IPS-18c (cell line): Measurements from ENCODE around the gene FGD1.

ENCODE experiments used
- H3K4me3 ChIP-seq: 2 replicates; pipeline ENCODE4 v1.7.0; 2013; ENCODE audit warnings: low read depth, mild to moderate bottlenecking, low read length, moderate library complexity; ENCODE audit not compliant: insufficient read depth
- H3K9me3 ChIP-seq: one replicate; pipeline ENCODE4 v1.6.1; 2013; ENCODE audit warnings: mild to moderate bottlenecking, low read length, moderate library complexity; ENCODE audit not compliant: control insufficient read depth, insufficient read depth

FGD1 gene

DNA sequence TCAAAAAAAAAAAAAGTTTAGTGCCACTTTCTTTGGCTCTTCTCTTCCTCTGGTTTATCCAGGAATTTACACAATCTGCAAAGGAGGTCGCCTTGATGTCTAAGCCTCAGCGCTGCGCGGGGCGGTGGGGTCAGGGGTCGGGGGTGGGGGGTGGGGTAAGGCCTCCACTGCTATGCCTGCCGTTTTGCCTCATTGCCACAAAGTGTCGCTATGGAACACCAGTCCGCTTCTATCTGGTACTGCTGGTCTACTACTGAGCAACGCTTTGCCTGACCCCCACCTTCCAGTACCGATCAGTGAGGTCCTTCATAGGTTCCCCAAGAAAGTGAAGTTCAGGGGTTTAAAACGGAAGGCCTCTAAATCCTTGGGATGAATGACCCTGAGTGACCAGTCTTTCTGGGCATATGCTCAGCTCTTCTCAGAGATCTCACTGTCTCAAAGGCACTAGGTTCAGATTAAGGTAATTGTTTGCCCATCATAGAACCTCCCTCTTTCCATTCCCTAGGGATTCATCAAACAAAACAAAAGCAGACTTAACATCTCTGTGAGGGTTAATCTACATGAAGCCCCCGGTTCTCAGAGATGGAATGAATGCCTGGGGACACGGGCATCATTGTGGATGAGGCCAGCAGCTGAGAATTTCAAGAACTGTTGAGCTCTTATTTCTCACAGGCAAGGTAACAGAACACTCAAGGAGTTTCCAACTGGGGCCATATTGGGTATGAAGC lies 72.7 kb downstream of the FGD1 start:
- Histone ChIP-seq H3K4me3 (no peak overlapping the region), H3K9me3 (peaks cover 11% of the 10 kb centered on the region)

DNA sequence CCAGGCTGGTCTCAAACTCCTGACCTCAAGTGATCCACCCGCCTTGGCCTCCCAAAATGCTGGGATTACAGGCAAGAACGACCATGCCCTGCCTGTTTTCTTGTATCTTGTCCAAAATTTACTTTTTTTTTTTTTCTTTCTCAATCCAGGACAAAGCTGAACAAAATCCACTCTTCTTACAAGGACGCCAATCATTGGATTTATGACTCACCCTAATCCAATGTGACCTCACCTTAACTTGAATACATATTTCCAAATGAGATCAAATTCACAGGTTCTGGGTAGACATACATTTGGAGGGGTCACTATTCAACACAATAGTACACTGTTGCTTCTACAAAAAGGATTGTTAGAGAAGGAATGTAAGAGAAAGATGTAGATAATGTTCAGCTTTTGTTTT lies 73.9 kb downstream of the FGD1 start:
- Histone ChIP-seq H3K9me3 (peaks cover 11% of the 10 kb centered on the region), H3K4me3 (no peak overlapping the region)

DNA sequence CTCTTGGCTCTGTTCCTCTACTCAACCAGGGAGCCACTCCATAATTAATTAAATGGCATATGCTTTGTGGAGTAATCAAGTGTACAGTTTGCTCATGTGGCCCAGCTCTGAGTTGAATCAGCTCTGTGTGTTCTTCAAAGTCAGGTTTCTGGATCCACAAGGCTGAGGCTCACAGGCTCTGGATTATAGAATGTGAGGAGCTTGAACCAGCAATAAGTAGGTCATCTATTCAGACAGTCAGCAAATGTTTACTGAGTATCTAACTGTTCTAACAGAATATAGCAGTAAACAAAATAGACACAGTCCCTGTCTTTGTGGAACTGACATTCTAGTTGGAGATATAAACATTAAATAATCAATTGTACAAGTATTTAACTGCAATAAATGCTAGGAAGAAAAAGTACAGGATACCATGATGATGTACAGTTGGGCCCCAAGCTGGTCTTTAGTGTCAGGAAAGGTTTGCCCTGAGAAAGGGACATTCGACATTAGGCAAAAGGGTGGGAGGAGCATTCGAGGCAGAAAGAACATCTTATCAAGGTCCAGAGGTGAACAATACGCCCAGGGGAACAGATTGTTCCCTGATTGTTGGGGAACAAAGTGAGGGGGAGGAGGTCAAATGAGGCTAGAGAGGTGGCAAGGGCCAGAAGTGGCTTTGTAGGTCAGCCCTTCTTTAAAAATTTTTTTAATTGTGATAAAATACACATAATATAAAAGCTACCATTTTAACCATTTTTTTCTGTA lies 76.3 kb downstream of the FGD1 start:
- Histone ChIP-seq H3K4me3 (no peak overlapping the region), H3K9me3 (peaks cover 9% of the 10 kb centered on the region)

DNA sequence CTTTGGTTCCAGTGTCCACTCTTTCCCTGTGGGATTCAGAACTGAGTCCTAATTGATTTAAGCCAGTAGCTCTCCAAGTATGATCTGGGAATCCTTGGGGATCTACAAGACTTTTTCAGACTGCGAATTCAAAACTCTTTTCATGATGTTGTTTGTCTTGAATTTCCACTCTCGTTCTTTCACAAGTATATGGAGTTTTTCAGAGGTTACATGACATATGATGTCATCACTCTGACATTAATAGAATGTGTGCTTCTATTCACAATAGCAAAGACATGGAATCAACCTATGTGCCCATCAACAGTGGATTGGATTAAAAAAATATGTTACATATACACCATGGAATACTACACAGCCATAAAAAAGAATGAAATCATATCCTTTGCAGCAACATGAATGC lies 79.1 kb downstream of the FGD1 start:
- no peak overlapping the region for H3K4me3 ChIP-seq
- H3K9me3 ChIP-seq: peaks cover 5% of the 10 kb centered on the region

DNA sequence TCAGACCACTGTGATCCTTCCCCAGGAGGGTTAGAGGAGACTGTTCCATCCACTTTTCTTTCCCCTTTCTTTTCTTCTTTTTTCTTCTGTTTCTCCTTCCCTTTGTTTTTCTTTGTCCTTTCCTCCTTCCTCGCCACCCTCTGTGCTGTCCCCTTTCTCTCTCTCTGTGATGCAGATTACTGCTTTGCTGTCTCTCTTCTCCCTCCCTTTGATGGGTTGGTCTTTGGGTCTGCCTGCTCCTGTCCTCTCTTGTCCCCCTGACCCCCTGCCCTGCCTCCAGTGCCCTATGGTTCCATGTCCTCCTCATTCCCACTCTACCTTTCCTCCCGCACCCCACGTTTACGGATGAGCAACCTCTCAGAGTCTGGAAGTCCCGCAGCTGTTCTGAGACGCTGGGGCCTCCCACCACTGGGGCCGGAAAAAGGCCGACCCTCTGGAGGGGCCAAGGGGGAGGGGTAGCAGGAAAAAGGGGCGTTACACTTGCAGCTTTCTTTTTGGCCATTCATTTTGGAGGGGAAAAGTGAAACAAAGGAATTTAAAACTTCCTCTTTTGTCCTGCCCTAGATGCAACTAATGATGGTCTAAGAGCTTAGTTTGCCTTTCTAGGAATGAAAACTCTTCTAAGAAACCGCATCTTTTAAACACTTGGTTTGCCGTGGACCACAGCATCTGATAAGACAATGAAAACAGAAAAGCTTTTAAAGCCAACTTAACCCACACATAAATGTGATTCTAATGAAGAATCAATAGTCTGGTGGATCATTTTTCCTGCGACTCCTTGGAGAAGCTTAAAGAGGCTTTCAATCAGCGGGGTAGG lies 80.3 kb downstream of the FGD1 start:
- Histone ChIP-seq H3K9me3 (peaks cover 3% of the 10 kb centered on the region), H3K4me3 (no peak overlapping the region)

DNA sequence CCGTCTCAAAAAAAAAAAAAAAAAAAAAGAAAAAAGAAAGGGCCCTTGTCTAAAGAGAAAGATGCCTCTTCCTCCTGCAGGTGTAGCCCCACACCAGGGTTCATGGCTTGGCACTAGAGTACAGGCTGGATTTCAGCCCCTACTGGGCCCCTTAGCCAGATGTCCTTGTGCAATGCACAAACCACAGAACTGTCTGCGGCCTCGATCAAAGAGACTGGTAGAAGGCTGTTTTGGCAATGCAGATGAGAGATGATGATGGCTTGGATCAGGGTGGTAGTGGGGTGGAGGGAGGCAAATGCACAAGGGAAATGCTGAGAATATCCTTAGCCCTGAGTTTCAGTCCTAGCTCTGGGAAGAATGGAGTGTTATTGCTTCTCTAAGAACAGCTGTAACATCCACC lies 82.3 kb downstream of the FGD1 start:
- no peak overlapping the region for H3K4me3 ChIP-seq
- H3K9me3 ChIP-seq: peaks cover 2% of the 10 kb centered on the region

DNA sequence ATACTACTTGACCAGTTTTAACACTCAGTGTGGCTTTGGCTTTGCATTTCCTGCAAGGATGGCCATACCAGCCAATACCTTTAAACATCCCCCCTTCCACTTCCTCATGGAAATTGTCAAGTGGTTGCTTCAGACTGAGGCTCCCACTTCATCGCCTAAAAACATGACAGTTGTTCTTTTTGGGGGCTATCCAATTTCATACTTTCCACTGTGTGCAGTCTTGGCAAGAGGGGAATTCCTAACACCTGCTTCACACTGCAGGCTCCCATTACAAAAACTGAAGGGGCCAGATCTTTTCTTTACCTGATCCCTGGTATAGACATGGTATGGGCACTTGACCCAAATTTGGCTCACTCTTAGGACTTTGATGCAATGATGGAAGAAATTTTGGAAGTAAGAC lies 84.3 kb downstream of the FGD1 start:
- H3K4me3 ChIP-seq: no peak overlapping the region
- H3K9me3 ChIP-seq: peaks cover 2% of the 10 kb centered on the region

DNA sequence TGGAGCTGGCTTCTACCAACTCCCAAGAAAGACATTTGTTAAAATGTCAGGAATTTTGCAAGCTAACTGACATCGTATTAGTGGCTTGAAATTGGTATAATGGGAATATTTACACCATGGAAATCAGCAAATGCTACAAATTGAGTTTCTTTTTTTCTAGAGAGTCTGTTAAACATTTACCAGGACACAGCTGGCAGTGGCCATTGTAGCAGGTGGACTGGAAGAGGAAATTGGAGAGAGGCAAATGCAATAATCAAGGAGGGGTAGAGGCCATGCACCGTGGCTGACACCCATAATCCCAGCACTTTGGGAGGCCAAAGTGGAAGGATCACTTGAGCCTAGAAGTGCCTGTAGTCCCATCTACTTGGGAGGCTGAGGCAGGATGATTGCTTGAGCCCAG lies 88.8 kb downstream of the FGD1 start:
- no peak overlapping the region for H3K4me3 ChIP-seq
- peaks cover 2% of the 10 kb centered on the region for H3K9me3 ChIP-seq

DNA sequence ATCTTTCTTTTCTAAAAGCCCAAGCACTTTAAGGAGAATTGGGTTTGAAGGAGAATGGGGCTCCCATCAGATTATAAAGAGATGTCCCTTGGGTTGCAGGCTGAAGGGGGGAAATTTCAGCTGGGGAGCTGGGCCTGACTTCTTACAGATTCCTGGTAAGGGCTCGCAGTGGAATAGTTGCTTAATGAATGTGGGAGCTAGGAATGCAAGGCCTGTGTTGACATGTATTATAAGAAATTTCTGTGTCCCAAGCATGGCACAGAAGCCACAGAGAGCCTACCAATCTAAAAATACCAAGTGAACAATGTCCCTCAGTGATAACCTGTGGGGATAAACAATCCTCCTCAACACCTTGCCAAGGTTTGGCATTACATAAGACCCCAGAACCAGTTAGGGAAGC lies 98.9 kb downstream of the FGD1 start:
- Histone ChIP-seq H3K9me3 (peaks cover 4% of the 10 kb centered on the region), H3K4me3 (no peak overlapping the region)
